Measurements from ENCODE around the gene PODXL2.

- no peak for TF ChIP-seq MAX (IDR thresholded peaks at IDR 0.05; ENCODE audit: low read depth, low read length)
- TF ChIP-seq MYC (IDR thresholded peaks at IDR 0.05; ENCODE audit: low read depth, low read length) = no peak
Measured at GRCh38 chr3:127606981-127607595, 21.9 kb upstream of the PODXL2 start.
